Measurements from ENCODE around the gene UQCRC2.

Gene UQCRC2

GRCh38 chr16:21959050-21959449 is 5.9 kb downstream of the UQCRC2 start:
- peak overlapping the region; percentile 32 for H3K27ac Mint-ChIP-seq
- no peaks in the 10 kb centered on the region for H3K27me3 Mint-ChIP-seq
- H3K4me3 Mint-ChIP-seq, result no peak overlapping the region
- no peaks in the 10 kb centered on the region for H3K9me3 Mint-ChIP-seq
- H3K4me1 Mint-ChIP-seq (ENCODE audit: low read depth), result peaks cover 44% of the 10 kb centered on the region
- H3K36me3 Mint-ChIP-seq (ENCODE audit: low read depth), result peaks cover 77% of the 10 kb centered on the region

DNA sequence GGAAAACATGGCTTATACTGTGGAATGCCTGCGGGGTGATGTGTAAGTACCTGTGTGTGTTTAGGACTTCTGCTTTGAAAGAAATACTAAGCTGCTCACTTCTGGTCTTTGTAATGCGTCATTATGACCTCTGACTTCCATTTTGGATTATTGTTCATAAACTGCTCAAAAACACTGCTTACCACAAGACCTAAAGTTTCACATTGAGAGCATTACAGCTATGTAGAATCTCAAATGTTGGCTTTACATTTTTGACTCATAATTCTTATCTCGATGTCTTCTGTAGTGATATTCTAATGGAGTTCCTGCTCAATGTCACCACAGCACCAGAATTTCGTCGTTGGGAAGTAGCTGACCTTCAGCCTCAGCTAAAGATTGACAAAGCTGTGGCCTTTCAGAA is 9.3 kb downstream of the UQCRC2 start:
- Mint-ChIP-seq H3K4me3 (no peak overlapping the region), H3K4me1 (ENCODE audit: low read depth) (peaks cover 12% of the 10 kb centered on the region), H3K27me3 (no peaks in the 10 kb centered on the region), H3K9me3 (no peaks in the 10 kb centered on the region), H3K36me3 (ENCODE audit: low read depth) (peaks cover 89% of the 10 kb centered on the region), H3K27ac (no peak overlapping the region)

- Mint-ChIP-seq H3K9me3 (no peaks in the 10 kb centered on the region), H3K27ac (no peak overlapping the region), H3K36me3 (ENCODE audit: low read depth) (peaks cover 83% of the 10 kb centered on the region), H3K4me1 (ENCODE audit: low read depth) (peaks cover 7% of the 10 kb centered on the region), H3K4me3 (no peak overlapping the region), H3K27me3 (no peaks in the 10 kb centered on the region)
Measured at GRCh38 chr16:21963887-21964286, 10.7 kb downstream of the UQCRC2 start.

DNA sequence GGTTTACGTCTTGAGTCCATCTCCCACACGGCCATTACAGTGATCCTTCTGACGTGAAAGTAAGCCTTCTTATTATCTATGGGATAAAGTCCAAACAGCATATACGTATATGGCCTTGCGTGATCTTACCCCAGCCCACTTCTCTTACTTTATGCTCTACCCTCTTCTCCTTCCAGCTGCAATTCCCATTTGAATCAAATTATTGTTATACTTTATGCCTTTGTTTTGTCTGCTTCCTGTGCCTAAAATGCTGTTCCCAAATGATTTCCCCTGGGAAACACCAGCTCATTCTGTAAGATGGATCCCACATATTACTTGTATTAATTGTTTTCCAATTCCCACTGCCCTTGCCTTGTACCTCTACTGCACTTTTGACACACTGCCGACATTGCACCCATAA is 11.2 kb downstream of the UQCRC2 start:
- H3K36me3 Mint-ChIP-seq (ENCODE audit: low read depth), result peaks cover 81% of the 10 kb centered on the region
- H3K9me3 Mint-ChIP-seq, result no peaks in the 10 kb centered on the region
- peaks cover 3% of the 10 kb centered on the region for H3K4me1 Mint-ChIP-seq (ENCODE audit: low read depth)
- no peak overlapping the region for H3K4me3 Mint-ChIP-seq
- no peak overlapping the region for H3K27ac Mint-ChIP-seq
- H3K27me3 Mint-ChIP-seq, result no peaks in the 10 kb centered on the region

- Mint-ChIP-seq H3K27ac (no peak overlapping the region), H3K4me3 (no peak overlapping the region), H3K9me3 (no peaks in the 10 kb centered on the region), H3K36me3 (ENCODE audit: low read depth) (peaks cover 45% of the 10 kb centered on the region), H3K27me3 (no peaks in the 10 kb centered on the region), H3K4me1 (ENCODE audit: low read depth) (no peaks in the 10 kb centered on the region)
Measured at GRCh38 chr16:21971856-21972255, 18.7 kb downstream of the UQCRC2 start.

DNA sequence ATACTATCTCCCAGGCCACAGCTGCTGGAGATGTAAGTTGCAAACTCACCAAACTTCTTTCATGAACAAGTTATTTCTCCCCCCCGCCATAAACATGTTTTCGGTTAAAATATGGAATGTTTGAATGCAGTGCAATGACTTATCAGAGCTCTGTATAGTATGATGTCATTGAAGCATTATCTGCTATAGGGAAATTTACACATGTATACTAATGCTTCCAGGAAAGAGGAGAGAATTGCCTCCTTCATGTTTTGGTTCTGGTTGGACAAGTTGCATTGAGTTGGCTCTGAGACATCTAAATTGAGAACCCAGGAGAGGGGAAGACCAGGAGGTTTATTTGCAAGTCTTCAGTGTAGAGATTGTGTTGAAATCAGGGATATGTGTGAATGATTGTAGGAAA is 20.8 kb downstream of the UQCRC2 start:
- Mint-ChIP-seq H3K27me3 (no peaks in the 10 kb centered on the region), H3K4me1 (ENCODE audit: low read depth) (no peaks in the 10 kb centered on the region), H3K27ac (no peak overlapping the region), H3K4me3 (no peak overlapping the region), H3K36me3 (ENCODE audit: low read depth) (peaks cover 52% of the 10 kb centered on the region), H3K9me3 (no peaks in the 10 kb centered on the region)

DNA sequence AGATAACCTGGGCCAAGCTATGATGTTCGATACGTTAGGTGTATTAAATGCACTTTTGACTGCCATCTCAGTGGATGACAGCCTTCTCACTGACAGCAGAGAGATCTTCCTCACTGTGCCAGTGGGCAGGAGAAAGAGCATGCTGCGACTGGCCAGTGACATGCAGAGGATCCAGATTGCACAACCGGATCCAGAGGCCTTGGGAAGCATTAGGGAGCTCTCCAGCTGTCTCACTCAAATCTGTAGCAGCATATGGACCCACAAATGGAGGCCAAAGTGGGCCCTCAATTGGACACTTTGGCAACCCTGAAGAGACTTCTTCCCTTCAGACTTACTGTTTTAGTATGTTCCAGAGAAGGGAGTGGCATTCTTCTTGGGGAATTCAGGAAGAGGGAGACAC is 26.9 kb downstream of the UQCRC2 start:
- no peaks in the 10 kb centered on the region for H3K4me1 Mint-ChIP-seq (ENCODE audit: low read depth)
- peaks cover 71% of the 10 kb centered on the region for H3K36me3 Mint-ChIP-seq (ENCODE audit: low read depth)
- H3K27me3 Mint-ChIP-seq, result no peaks in the 10 kb centered on the region
- H3K4me3 Mint-ChIP-seq, result no peak overlapping the region
- no peaks in the 10 kb centered on the region for H3K9me3 Mint-ChIP-seq
- H3K27ac Mint-ChIP-seq, result no peak overlapping the region

- H3K4me3 Mint-ChIP-seq, result no peak overlapping the region
- peaks cover 76% of the 10 kb centered on the region for H3K36me3 Mint-ChIP-seq (ENCODE audit: low read depth)
- no peaks in the 10 kb centered on the region for H3K9me3 Mint-ChIP-seq
- no peaks in the 10 kb centered on the region for H3K27me3 Mint-ChIP-seq
- H3K27ac Mint-ChIP-seq, result no peak overlapping the region
- H3K4me1 Mint-ChIP-seq (ENCODE audit: low read depth), result no peaks in the 10 kb centered on the region
Measured at GRCh38 chr16:21982108-21982507, 28.9 kb downstream of the UQCRC2 start.

- H3K4me3 Mint-ChIP-seq, result no peak overlapping the region
- H3K27me3 Mint-ChIP-seq, result no peaks in the 10 kb centered on the region
- no peaks in the 10 kb centered on the region for H3K9me3 Mint-ChIP-seq
- H3K36me3 Mint-ChIP-seq (ENCODE audit: low read depth), result peaks cover 59% of the 10 kb centered on the region
- no peaks in the 10 kb centered on the region for H3K4me1 Mint-ChIP-seq (ENCODE audit: low read depth)
- no peak overlapping the region for H3K27ac Mint-ChIP-seq
Measured at GRCh38 chr16:21984062-21984461, 30.9 kb downstream of the UQCRC2 start.

DNA sequence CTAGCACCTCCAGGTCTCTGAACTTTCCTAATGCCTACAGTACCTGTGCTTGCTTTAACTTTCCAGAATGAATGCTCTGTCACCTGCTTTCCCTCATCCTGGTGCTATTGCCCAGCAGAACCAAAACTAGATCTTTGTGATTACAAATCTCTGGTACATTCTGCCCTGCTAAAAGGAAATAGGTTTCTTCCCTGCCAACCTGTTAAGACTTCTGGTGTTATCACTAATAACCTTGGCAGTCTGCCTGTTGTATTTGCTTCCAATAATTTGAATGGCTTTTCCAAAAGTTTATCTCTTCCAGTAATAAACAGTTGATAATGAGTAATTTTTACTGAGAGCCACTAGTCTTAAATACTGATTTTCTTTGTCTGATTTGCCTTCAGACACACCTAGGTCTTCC is 32.4 kb downstream of the UQCRC2 start:
- H3K27ac Mint-ChIP-seq, result no peak overlapping the region
- H3K36me3 Mint-ChIP-seq (ENCODE audit: low read depth), result peaks cover 44% of the 10 kb centered on the region
- no peaks in the 10 kb centered on the region for H3K4me1 Mint-ChIP-seq (ENCODE audit: low read depth)
- H3K4me3 Mint-ChIP-seq, result no peak overlapping the region
- H3K27me3 Mint-ChIP-seq, result no peaks in the 10 kb centered on the region
- no peaks in the 10 kb centered on the region for H3K9me3 Mint-ChIP-seq

DNA sequence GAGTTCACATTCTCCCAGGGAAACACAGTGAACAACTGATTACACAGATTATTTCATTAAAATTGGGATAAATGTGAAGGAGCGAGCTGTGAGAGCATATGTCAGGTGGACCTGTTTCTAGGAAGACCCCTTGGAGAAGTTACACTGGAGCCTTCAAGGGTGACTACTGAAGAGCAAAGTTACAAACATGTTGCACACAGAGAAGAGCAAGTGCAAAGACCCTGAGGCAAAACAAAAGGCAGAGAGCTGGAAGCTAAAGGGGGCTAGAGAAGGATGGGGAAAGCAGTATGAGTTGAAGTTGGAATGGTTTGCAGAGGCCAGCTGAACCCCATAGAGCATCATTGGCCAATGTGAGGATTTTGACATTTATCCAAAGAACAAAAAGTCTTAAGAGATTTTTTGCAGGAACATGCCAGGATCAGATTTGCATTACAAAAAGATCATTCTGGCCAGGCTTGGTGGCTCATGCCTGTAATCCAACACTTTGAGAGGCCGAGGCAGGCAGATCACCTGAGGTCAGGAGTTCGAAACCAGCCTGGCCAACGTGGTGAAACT is 33.6 kb downstream of the UQCRC2 start:
- Mint-ChIP-seq H3K4me1 (ENCODE audit: low read depth) (no peaks in the 10 kb centered on the region), H3K36me3 (ENCODE audit: low read depth) (peaks cover 34% of the 10 kb centered on the region), H3K27ac (no peak overlapping the region), H3K27me3 (no peaks in the 10 kb centered on the region), H3K9me3 (no peaks in the 10 kb centered on the region), H3K4me3 (no peak overlapping the region)

DNA sequence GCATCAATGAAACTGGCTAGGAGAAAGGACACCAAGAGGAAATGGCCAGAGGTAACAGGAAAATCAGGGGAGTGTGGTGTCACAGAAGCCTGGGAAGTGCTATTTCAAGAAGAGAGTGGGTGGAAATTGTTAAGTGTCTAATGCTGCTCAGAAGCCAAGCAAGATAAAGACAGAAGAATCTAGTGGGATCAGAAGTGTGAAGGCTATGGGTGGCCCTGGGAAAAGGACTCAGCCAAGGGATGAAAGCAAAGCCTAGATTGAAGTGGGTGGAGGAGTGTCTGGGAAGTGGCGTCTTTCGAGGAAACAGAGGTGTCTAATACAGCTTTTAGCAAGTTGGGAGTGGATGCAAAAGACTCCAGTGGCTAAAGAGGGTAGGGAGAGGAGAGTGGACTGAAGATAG is 34.3 kb downstream of the UQCRC2 start:
- H3K4me1 Mint-ChIP-seq (ENCODE audit: low read depth), result no peaks in the 10 kb centered on the region
- no peaks in the 10 kb centered on the region for H3K9me3 Mint-ChIP-seq
- no peak overlapping the region for H3K4me3 Mint-ChIP-seq
- H3K36me3 Mint-ChIP-seq (ENCODE audit: low read depth), result peaks cover 27% of the 10 kb centered on the region
- no peaks in the 10 kb centered on the region for H3K27me3 Mint-ChIP-seq
- no peak overlapping the region for H3K27ac Mint-ChIP-seq

- no peaks in the 10 kb centered on the region for H3K4me1 Mint-ChIP-seq (ENCODE audit: low read depth)
- no peak overlapping the region for H3K27ac Mint-ChIP-seq
- peaks cover 19% of the 10 kb centered on the region for H3K36me3 Mint-ChIP-seq (ENCODE audit: low read depth)
- H3K27me3 Mint-ChIP-seq, result no peaks in the 10 kb centered on the region
- H3K4me3 Mint-ChIP-seq, result no peak overlapping the region
- H3K9me3 Mint-ChIP-seq, result no peaks in the 10 kb centered on the region
Measured at GRCh38 chr16:21989133-21989532, 36.0 kb downstream of the UQCRC2 start.

DNA sequence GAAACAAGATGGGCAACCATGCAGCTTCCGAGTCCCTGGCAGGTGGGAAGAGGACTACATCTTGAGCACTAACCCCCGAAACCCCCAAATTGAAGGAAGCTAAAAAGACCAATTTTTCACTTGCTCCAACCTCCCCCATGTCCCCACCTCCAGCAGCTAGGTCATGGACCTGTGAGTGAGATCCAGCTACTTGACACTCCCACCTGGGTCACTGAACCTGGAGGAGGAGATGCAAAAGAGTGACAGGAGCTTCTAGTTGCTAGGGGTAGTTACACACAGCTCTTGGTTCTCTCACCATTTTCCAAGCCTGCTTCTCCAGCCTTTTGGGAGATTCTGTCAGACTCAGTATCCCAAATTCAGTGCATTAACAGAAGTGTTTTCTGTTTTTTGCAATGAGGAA is 36.6 kb downstream of the UQCRC2 start:
- peaks cover 12% of the 10 kb centered on the region for H3K36me3 Mint-ChIP-seq (ENCODE audit: low read depth)
- H3K27ac Mint-ChIP-seq, result no peak overlapping the region
- H3K4me3 Mint-ChIP-seq, result no peak overlapping the region

GRCh38 chr16:21990381-21990944 is 37.3 kb downstream of the UQCRC2 start:
- H3K9me3 Mint-ChIP-seq, result no peaks in the 10 kb centered on the region
- no peaks in the 10 kb centered on the region for H3K4me1 Mint-ChIP-seq (ENCODE audit: low read depth)
- peaks cover 7% of the 10 kb centered on the region for H3K36me3 Mint-ChIP-seq (ENCODE audit: low read depth)
- no peaks in the 10 kb centered on the region for H3K27me3 Mint-ChIP-seq
- no peak overlapping the region for H3K4me3 Mint-ChIP-seq
- H3K27ac Mint-ChIP-seq, result no peak overlapping the region

More for the DNA sequence above, 36.6 kb downstream of the UQCRC2 start:
- no peaks in the 10 kb centered on the region for H3K4me1 Mint-ChIP-seq (ENCODE audit: low read depth)
- H3K27me3 Mint-ChIP-seq, result no peaks in the 10 kb centered on the region
- no peaks in the 10 kb centered on the region for H3K9me3 Mint-ChIP-seq

DNA sequence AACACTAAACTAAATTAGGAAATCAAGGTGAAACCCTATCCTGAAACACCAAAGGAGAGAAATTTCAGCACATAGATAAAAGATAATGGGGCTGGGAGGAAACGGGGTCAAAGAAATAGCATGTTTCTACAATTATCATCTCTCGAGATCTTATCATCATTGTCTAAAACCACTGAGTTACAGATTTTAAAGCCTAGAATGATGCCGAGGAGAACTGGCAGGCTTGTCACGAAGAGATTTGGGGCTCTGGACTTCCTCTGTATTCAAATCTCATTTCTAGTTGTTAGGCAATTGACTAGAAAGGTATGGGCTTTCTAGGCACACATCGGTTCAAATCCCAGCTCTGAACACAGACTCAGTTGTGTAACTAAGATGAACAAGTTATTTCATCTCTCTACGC is 38.5 kb downstream of the UQCRC2 start:
- H3K36me3 Mint-ChIP-seq (ENCODE audit: low read depth), result no peaks in the 10 kb centered on the region
- H3K4me1 Mint-ChIP-seq (ENCODE audit: low read depth), result no peaks in the 10 kb centered on the region
- no peak overlapping the region for H3K4me3 Mint-ChIP-seq
- H3K27me3 Mint-ChIP-seq, result no peaks in the 10 kb centered on the region
- H3K9me3 Mint-ChIP-seq, result no peaks in the 10 kb centered on the region
- H3K27ac Mint-ChIP-seq, result no peak overlapping the region

Data from stimulated activated naive CD8-positive, alpha-beta T cell treated with anti-CD3 and anti-CD28 coated beads, Interleukin-15, Interleukin-2, amounts not matched to agents 100 ng/mL and 50 ng/mL, for 24 hours (primary cell).